HEK293 (cell line): ENCODE results near the gene SCN5A.

ENCODE experiments used
- TRIM28 ChIP-seq: IDR thresholded peaks from 2 replicates; pipeline ENCODE4 v1.6.1; 2011; ENCODE audit warnings: low read length, control low read depth, borderline replicate concordance
- YY1 ChIP-seq: fragments of 450-650 bp; formaldehyde crosslinking; IDR thresholded peaks from 2 replicates; pipeline ENCODE4 v1.5.1; 2018; ENCODE audit warnings: missing biosample characterization, missing genetic modification characterization
- YY2 ChIP-seq: fragments of 450-650 bp; formaldehyde crosslinking; IDR thresholded peaks from 2 replicates; pipeline ENCODE4 v1.5.1; 2016; ENCODE audit warnings: missing biosample characterization, missing genetic modification characterization
- ZBTB17 ChIP-seq: fragments of 450-650 bp; formaldehyde crosslinking; IDR thresholded peaks from 2 replicates; pipeline ENCODE4 v1.5.1; 2016; ENCODE audit warnings: missing biosample characterization, missing genetic modification characterization

GRCh38 chr3:38553071-38553470, 96.4 kb downstream of the SCN5A start:
- TF ChIP-seq ZBTB17 (tag by site-specific recombination) (no peak), YY2 (no peak), YY1 (tag by site-specific recombination) (no peak), TRIM28 (no peak)
